Stimulated activated naive CD8-positive, alpha-beta T cell treated with anti-CD3 and anti-CD28 coated beads, Interleukin-15, amount 100 ng/mL, for 72 hours (primary cell): ENCODE results near the gene GJB3.

Experiments
- ATAC-seq: fragments of 150-1000 bp; cut with Tn5 transposase; 2 replicates; pipeline ENCODE4 v1.10.0; 2021; ENCODE audit warnings: mild to moderate bottlenecking, moderate library complexity
- DNase-seq, 2 donors: peaks; one replicate each; pipeline ENCODE4 v3.0.0; 2021 to 2022
- H3K27ac Mint-ChIP-seq, 2 donors: one replicate each; pipeline ENCODE4 v1.8.0; 2022; ENCODE audit warnings: mild to moderate bottlenecking in 2 of 2, mixed read lengths in 2 of 2, moderate library complexity in 2 of 2
- H3K27me3 Mint-ChIP-seq: one replicate; pipeline ENCODE4 v1.8.0; 2022; ENCODE audit warnings: mixed read lengths
- H3K4me1 Mint-ChIP-seq: one replicate; pipeline ENCODE4 v1.8.0; 2022; ENCODE audit warnings: mild to moderate bottlenecking, mixed read lengths
- H3K4me3 Mint-ChIP-seq, 2 donors: one replicate each; pipeline ENCODE4 v1.8.0; 2022; ENCODE audit warnings: mild to moderate bottlenecking in 2 of 2, mixed read lengths in 2 of 2, moderate library complexity in 1 of 2
- H3K9me3 Mint-ChIP-seq, 2 donors: one replicate each; pipeline ENCODE4 v1.8.0; 2022; ENCODE audit warnings: mixed read lengths in 2 of 2

Gene GJB3

DNA sequence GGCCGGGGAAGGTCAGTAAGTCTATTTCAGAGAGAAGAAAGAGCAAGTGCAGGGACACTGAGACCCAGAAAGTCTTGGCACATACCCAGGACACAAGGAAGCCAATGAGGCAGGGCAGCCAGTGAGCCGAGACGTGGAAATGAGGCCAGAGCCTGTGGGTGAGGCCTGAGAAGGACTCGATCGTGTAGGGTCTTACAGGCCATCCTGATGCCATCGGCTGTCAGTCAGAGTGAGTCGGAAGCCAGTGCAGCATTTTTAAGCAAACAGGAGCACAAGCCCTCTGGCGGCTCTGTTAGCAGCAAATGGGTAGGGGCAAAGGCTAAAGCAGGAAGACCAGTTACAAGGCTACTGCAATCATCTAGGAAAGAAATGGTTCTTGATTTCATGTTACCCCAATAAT lies 6.1 kb upstream of the GJB3 start:
- DNase-seq (no peak), ATAC-seq (no peak)
- H3K9me3 Mint-ChIP-seq: no peaks in the 10 kb centered on the region
- H3K27me3 Mint-ChIP-seq: peaks cover 22% of the 10 kb centered on the region
- H3K4me1 Mint-ChIP-seq: no peaks in the 10 kb centered on the region
- no peak overlapping the region for H3K27ac Mint-ChIP-seq
- no peak overlapping the region for H3K4me3 Mint-ChIP-seq

DNA sequence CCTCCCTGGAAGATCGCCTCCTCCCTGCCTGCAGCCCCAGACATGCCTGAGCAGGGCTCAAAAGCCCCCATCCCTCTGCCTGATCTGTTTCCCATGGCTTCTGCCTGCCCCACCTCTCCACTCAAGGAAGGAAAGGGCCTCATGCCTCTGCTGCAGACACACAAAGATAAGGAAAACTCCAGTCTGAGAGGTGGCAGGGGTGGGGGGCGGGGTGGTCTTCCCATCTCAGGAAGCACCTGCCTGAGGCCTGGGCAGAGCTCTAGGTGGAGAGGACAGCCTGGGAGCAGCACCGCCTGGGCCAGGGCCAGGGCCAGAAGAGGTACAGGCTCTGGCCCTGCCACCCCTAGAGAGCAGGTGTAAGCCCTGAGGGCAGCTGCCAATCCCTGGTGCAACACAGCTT lies 4.1 kb upstream of the GJB3 start:
- Mint-ChIP-seq H3K4me1 (peaks cover 2% of the 10 kb centered on the region), H3K9me3 (no peaks in the 10 kb centered on the region), H3K4me3 (no peak overlapping the region), H3K27ac (no peak overlapping the region), H3K27me3 (peaks cover 35% of the 10 kb centered on the region)
- no peak for DNase-seq
- ATAC-seq: no peak

GRCh38 chr1:34777519-34778321 lies 3.3 kb upstream of the GJB3 start:
- H3K4me3 Mint-ChIP-seq: no peak overlapping the region
- peaks cover 7% of the 10 kb centered on the region for H3K4me1 Mint-ChIP-seq
- no peak for DNase-seq
- H3K27ac Mint-ChIP-seq: no peak overlapping the region
- H3K27me3 Mint-ChIP-seq: peaks cover 43% of the 10 kb centered on the region
- no peak for ATAC-seq
- no peaks in the 10 kb centered on the region for H3K9me3 Mint-ChIP-seq

DNA sequence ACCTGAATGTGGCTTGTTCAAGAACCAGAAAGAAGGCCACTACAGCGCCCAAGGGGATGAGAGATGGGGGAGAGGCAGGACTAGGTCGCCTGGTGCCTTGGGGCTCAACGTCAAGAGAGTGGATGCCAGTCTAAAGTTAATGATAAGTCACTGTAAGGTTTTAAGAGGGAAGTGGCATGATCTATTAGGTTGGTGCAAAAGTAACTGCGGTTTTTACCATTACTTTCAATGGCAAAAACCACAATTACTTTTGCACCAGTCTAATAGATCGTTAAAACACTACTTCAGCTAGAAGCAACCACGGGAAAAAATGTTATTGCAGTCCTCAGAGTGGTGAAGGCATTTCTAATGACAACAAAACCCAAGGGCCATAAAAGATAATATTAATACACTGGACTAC lies 2.6 kb upstream of the GJB3 start:
- DNase-seq (no peak), ATAC-seq (no peak)
- no peak overlapping the region for H3K4me3 Mint-ChIP-seq
- H3K27me3 Mint-ChIP-seq: peaks cover 50% of the 10 kb centered on the region
- no peak overlapping the region for H3K27ac Mint-ChIP-seq
- peaks cover 7% of the 10 kb centered on the region for H3K4me1 Mint-ChIP-seq
- H3K9me3 Mint-ChIP-seq: no peaks in the 10 kb centered on the region

- Mint-ChIP-seq H3K4me1 (peaks cover 7% of the 10 kb centered on the region), H3K27ac (no peak overlapping the region), H3K27me3 (peaks cover 56% of the 10 kb centered on the region), H3K9me3 (no peaks in the 10 kb centered on the region), H3K4me3 (no peak overlapping the region)
- DNase-seq (no peak), ATAC-seq (no peak)
Observed at GRCh38 chr1:34779005-34779404, 2.0 kb upstream of the GJB3 start.

DNA sequence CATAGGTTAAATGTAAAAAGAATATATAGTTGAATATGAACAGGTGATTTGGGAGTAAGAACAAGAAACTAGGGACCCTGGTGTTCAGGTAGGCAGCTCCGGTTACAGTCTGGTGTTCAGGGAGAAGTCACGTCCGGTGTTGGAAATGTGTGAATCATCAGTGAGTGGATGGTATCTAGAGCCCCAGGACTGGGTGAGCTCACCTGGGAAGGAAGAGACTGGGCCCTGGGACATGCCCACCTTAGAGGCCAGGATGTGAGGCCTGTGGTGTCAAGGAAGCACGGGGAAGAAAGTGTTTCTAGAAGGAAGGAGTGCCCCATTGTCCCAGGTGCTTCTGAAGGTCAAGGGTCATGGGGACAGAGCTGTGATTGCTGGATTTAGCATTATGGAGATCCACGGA lies 1.5 kb upstream of the GJB3 start:
- no peak overlapping the region for H3K27ac Mint-ChIP-seq
- DNase-seq: no peak
- H3K27me3 Mint-ChIP-seq: peaks cover 61% of the 10 kb centered on the region
- no peak overlapping the region for H3K4me3 Mint-ChIP-seq
- H3K4me1 Mint-ChIP-seq: peaks cover 7% of the 10 kb centered on the region
- no peak for ATAC-seq
- H3K9me3 Mint-ChIP-seq: no peaks in the 10 kb centered on the region

- H3K27me3 Mint-ChIP-seq: peaks cover 65% of the 10 kb centered on the region
- ATAC-seq: no peak
Observed at GRCh38 chr1:34779962-34780361, 1.1 kb upstream of the GJB3 start.

GRCh38 chr1:34780528-34780927 lies 486 bp upstream of the GJB3 start:
- Mint-ChIP-seq H3K27ac (no peak overlapping the region), H3K9me3 (no peaks in the 10 kb centered on the region), H3K4me3 (no peak overlapping the region), H3K27me3 (peaks cover 71% of the 10 kb centered on the region), H3K4me1 (peaks cover 7% of the 10 kb centered on the region)
- no peak for DNase-seq
- ATAC-seq: no peak

More at GRCh38 chr1:34779962-34780361, 1.1 kb upstream of the GJB3 start:
- Mint-ChIP-seq H3K4me1 (peaks cover 7% of the 10 kb centered on the region), H3K9me3 (no peaks in the 10 kb centered on the region), H3K27ac (no peak overlapping the region), H3K4me3 (no peak overlapping the region)
- no peak for DNase-seq

DNA sequence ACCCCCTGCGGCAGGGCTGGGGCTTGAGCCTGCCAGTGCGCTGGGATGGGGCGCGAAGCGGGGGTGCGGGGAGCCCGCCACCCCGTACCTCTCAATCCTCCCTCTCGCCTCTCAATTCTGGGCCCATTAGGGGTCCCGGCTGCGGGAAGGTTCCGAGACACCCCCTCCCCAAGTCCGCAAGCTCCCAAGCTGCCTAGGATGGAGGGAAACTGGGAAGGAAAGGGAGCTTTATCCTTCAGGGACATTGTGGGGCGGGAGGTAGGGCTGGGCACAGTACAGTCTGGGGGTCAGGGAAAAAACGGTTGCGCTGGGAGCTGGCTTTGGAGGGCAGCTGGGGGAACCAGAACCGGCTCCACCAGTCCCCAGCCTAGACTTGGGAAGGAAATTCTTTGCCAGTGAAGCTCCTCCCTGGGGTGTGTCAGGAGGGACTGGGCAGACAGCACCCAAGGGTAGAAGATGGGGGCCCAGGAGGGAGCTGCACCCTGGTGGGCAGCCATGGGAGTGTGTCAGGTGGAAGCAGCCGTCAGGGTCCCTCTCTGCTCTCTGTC lies 904 bp downstream of the GJB3 start:
- H3K4me3 Mint-ChIP-seq: peak overlapping the region in 1 of 2 donors; percentile 42
- no peak for ATAC-seq
- peaks cover 14% of the 10 kb centered on the region for H3K4me1 Mint-ChIP-seq

DNA sequence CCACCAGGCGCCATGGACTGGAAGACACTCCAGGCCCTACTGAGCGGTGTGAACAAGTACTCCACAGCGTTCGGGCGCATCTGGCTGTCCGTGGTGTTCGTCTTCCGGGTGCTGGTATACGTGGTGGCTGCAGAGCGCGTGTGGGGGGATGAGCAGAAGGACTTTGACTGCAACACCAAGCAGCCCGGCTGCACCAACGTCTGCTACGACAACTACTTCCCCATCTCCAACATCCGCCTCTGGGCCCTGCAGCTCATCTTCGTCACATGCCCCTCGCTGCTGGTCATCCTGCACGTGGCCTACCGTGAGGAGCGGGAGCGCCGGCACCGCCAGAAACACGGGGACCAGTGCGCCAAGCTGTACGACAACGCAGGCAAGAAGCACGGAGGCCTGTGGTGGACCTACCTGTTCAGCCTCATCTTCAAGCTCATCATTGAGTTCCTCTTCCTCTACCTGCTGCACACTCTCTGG lies 3.8 kb downstream of the GJB3 start:
- ATAC-seq (no peak), DNase-seq (no peak)
- Mint-ChIP-seq H3K4me3 (no peak overlapping the region), H3K27me3 (peaks cover 64% of the 10 kb centered on the region), H3K4me1 (peaks cover 16% of the 10 kb centered on the region), H3K27ac (no peak overlapping the region), H3K9me3 (no peaks in the 10 kb centered on the region)

More for the DNA sequence above, 904 bp downstream of the GJB3 start:
- Mint-ChIP-seq H3K27ac (no peak overlapping the region), H3K27me3 (peaks cover 82% of the 10 kb centered on the region), H3K9me3 (no peaks in the 10 kb centered on the region)
- DNase-seq: no peak

DNA sequence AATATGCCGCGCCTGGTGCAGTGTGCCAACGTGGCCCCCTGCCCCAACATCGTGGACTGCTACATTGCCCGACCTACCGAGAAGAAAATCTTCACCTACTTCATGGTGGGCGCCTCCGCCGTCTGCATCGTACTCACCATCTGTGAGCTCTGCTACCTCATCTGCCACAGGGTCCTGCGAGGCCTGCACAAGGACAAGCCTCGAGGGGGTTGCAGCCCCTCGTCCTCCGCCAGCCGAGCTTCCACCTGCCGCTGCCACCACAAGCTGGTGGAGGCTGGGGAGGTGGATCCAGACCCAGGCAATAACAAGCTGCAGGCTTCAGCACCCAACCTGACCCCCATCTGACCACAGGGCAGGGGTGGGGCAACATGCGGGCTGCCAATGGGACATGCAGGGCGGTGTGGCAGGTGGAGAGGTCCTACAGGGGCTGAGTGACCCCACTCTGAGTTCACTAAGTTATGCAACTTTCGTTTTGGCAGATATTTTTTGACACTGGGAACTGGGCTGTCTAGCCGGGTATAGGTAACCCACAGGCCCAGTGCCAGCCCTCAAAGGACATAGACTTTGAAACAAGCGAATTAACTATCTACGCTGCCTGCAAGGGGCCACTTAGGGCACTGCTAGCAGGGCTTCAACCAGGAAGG lies 4.3 kb downstream of the GJB3 start:
- DNase-seq (no peak), ATAC-seq (no peak)
- Mint-ChIP-seq H3K9me3 (no peaks in the 10 kb centered on the region), H3K27ac (no peak overlapping the region), H3K27me3 (peaks cover 61% of the 10 kb centered on the region), H3K4me3 (no peak overlapping the region), H3K4me1 (peaks cover 21% of the 10 kb centered on the region)

GRCh38 chr1:34785875-34786470 lies 5.0 kb downstream of the GJB3 start:
- Mint-ChIP-seq H3K9me3 (no peaks in the 10 kb centered on the region), H3K27ac (no peak overlapping the region), H3K4me3 (no peak overlapping the region), H3K27me3 (peaks cover 66% of the 10 kb centered on the region), H3K4me1 (peaks cover 25% of the 10 kb centered on the region)
- ATAC-seq (no peak), DNase-seq (no peak)

DNA sequence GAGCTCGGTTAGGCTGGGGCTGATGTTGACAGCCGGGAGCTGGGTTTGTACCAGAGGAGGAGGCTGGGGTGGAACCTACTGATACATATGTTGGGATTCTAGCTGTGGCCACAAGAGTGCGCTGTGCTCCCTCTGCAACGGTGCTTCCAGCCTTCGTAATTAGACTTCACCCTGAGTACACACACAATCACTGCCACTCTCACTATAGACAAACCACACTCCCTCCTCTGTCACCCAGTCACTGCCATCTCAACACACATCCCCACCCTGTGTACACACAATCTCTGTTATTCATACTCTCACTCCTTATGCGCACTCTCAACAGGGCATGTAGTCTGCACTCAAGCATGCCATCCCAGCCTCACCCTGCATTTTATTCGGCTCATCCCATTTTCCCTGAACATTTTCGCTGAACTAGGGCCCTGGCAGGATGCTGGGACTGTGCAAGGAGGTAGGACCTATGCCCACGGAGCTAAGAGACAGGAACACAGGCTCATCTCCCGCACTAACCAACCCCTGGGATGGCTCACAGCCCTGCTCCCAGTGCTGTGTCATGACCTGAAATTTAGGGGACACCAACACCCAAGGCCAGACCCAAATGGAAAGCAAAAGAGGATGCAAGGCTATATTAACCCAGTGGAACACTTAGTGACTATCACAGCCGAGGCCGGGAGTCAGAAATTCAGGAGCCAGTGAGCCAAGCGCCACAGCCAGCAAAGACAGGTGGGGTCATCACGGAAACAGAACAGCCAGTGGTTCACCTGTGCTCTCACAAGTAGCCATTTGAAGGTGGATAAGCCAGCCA lies 5.7 kb downstream of the GJB3 start:
- Mint-ChIP-seq H3K27ac (no peak overlapping the region), H3K27me3 (peaks cover 64% of the 10 kb centered on the region), H3K4me3 (no peak overlapping the region), H3K9me3 (no peaks in the 10 kb centered on the region), H3K4me1 (peaks cover 25% of the 10 kb centered on the region)
- peak; percentile 62 to 64 for DNase-seq
- ATAC-seq: peak; percentile 85

- H3K9me3 Mint-ChIP-seq: no peaks in the 10 kb centered on the region
- ATAC-seq: no peak
- H3K27ac Mint-ChIP-seq: peak overlapping the region in 1 of 2 donors; percentile 86
- H3K4me1 Mint-ChIP-seq: peaks cover 19% of the 10 kb centered on the region
- H3K4me3 Mint-ChIP-seq: no peak overlapping the region
- H3K27me3 Mint-ChIP-seq: peaks cover 64% of the 10 kb centered on the region
- no peak for DNase-seq
Observed at GRCh38 chr1:34787461-34788420, 6.7 kb downstream of the GJB3 start.
